Measurements from ENCODE around the gene NOTCH1. TPM values are rescaled to one million over a fixed set of nuclear protein-coding genes. Genes with fewer than 3 reads are reported as not detected.

The NOTCH1 gene
- total RNA-seq, 1 donor from 2014 or later, result 34.1 TPM

- H3K79me2 ChIP-seq (ENCODE audit: insufficient read depth, low read length), result peaks cover 24% of the 10 kb centered on the region
- H3K4me2 ChIP-seq (ENCODE audit: low read length), result peak overlapping the region; percentile 93
- H4K20me1 ChIP-seq (ENCODE audit: insufficient read depth, low read length), result peaks cover 21% of the 10 kb centered on the region
- TF ChIP-seq EZH2 (IDR thresholded peaks at IDR 0.05; ENCODE audit: insufficient read depth, low read length) (no peak), CTCF (IDR thresholded peaks at IDR 0.05; ENCODE audit: insufficient read depth, low read depth, low read length) (no peak)
- Mint-ChIP-seq H3K4me3 (ENCODE audit: unreplicated experiment) (no peak overlapping the region), H3K27me3 (ENCODE audit: low read depth, unreplicated experiment) (no peaks in the 10 kb centered on the region), H3K4me1 (ENCODE audit: low read depth, unreplicated experiment) (peaks cover 10% of the 10 kb centered on the region), H3K36me3 (ENCODE audit: low read depth, unreplicated experiment) (peaks cover 5% of the 10 kb centered on the region), H3K9me3 (ENCODE audit: unreplicated experiment) (no peaks in the 10 kb centered on the region), H3K27ac (ENCODE audit: unreplicated experiment) (no peak overlapping the region)
- no peak overlapping the region for H3K4me3 ChIP-seq (ENCODE audit: insufficient read depth, low read depth, low read length)
- H3K9me3 ChIP-seq (ENCODE audit: insufficient read depth, low read depth, low read length), result no peaks in the 10 kb centered on the region
- no peaks in the 10 kb centered on the region for H3K27me3 ChIP-seq (ENCODE audit: insufficient read depth, low read length)
- no peak overlapping the region for H3K27ac ChIP-seq (ENCODE audit: low read depth, low read length)
- no peak overlapping the region for H3K9ac ChIP-seq (ENCODE audit: low read length)
- FAIRE-seq (no peak), DNase-seq (ENCODE audit: low read depth) (no peak)
- no peak overlapping the region for H2AFZ ChIP-seq (ENCODE audit: low read depth, low read length)
- H3K36me3 ChIP-seq (ENCODE audit: insufficient read depth, low read length), result no peaks in the 10 kb centered on the region
- peaks cover 35% of the 10 kb centered on the region for H3K4me1 ChIP-seq (ENCODE audit: insufficient read depth, low read length)
Observed at GRCh38 chr9:136547508-136548215, 1.8 kb upstream of the NOTCH1 start.

DNA sequence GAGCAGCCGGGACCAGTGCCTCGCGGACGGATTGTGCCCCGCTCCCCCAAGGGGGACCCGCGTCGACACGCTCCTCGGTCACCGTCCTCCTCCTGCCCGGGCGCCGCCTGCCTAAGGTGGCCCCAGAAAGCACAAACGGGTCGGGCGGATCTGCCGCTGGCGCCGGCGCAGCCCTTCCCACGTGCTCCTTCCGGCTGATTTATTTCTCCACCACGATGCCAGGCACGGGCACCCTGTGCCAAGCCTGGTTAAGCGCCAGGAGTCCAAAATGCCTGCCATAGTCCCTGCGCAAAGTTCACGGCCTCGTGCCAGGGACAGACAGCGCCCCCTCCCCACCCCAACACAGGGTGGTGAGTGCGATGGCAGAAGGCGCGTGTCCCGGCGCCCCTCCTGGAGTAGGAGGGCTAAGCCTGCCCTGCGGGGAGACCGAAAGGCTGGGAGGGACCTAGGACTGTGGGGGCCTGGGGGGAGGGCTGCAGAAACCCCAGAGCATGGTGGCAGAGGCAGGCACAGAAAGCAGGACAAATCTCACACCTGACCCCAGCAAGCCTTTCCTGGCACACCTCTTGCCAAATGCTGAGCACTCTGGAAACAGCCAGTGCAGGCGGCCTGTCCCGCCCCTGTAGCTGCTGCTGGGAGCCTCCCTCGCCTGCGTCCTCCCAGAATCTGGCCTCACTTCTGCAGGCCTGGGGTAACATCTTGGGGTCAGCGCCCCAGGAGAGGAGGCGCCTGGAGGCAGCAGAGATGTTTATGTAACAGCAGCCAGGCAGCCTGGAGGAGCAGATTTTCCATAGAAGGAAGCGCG lies 1.1 kb upstream of the NOTCH1 start:
- peaks cover 3% of the 10 kb centered on the region for H3K4me1 Mint-ChIP-seq (ENCODE audit: low read depth, unreplicated experiment)
- Histone ChIP-seq H4K20me1 (ENCODE audit: insufficient read depth, low read length) (peaks cover 28% of the 10 kb centered on the region), H2AFZ (ENCODE audit: low read depth, low read length) (peak overlapping the region; percentile 75), H3K36me3 (ENCODE audit: insufficient read depth, low read length) (no peaks in the 10 kb centered on the region), H3K4me2 (ENCODE audit: low read length) (peak overlapping the region; percentile 93), H3K4me3 (ENCODE audit: insufficient read depth, low read depth, low read length) (peak overlapping the region; percentile 54), H3K4me1 (ENCODE audit: insufficient read depth, low read length) (peaks cover 28% of the 10 kb centered on the region), H3K27ac (ENCODE audit: low read depth, low read length) (no peak overlapping the region), H3K9ac (ENCODE audit: low read length) (peak overlapping the region; percentile 74), H3K27me3 (ENCODE audit: insufficient read depth, low read length) (no peaks in the 10 kb centered on the region), H3K79me2 (ENCODE audit: insufficient read depth, low read length) (peaks cover 29% of the 10 kb centered on the region), H3K9me3 (ENCODE audit: insufficient read depth, low read depth, low read length) (no peaks in the 10 kb centered on the region)
- peaks cover 5% of the 10 kb centered on the region for H3K36me3 Mint-ChIP-seq (ENCODE audit: low read depth, unreplicated experiment)
- H3K9me3 Mint-ChIP-seq (ENCODE audit: unreplicated experiment), result no peaks in the 10 kb centered on the region
- TF ChIP-seq EZH2 (IDR thresholded peaks at IDR 0.05; ENCODE audit: insufficient read depth, low read length) (no peak), CTCF (IDR thresholded peaks at IDR 0.05; ENCODE audit: insufficient read depth, low read depth, low read length) (no peak)
- peak overlapping the region; percentile 81 for H3K4me3 Mint-ChIP-seq (ENCODE audit: unreplicated experiment)
- H3K27me3 Mint-ChIP-seq (ENCODE audit: low read depth, unreplicated experiment), result no peaks in the 10 kb centered on the region
- DNase-seq (ENCODE audit: low read depth) (no peak), FAIRE-seq (no peak)
- no peak overlapping the region for H3K27ac Mint-ChIP-seq (ENCODE audit: unreplicated experiment)

DNA sequence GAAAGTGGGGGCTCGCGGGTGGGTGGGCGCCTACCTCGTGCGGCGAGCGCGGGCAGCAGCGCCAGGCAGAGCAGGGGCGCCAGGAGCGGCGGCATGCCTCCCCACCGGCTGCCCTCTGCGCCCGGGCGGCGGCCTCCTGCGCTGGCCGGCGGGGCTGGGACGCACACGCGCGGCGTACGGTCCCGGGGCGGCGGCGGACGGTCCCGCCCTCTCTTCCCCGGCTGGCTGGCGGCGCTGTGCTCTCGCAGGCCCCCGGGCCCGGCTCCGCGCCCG lies 220 bp downstream of the NOTCH1 start:
- Mint-ChIP-seq H3K27me3 (ENCODE audit: low read depth, unreplicated experiment) (no peaks in the 10 kb centered on the region), H3K27ac (ENCODE audit: unreplicated experiment) (no peak overlapping the region), H3K9me3 (ENCODE audit: unreplicated experiment) (no peaks in the 10 kb centered on the region), H3K4me3 (ENCODE audit: unreplicated experiment) (no peak overlapping the region), H3K4me1 (ENCODE audit: low read depth, unreplicated experiment) (no peaks in the 10 kb centered on the region), H3K36me3 (ENCODE audit: low read depth, unreplicated experiment) (peaks cover 8% of the 10 kb centered on the region)
- Histone ChIP-seq H4K20me1 (ENCODE audit: insufficient read depth, low read length) (peaks cover 41% of the 10 kb centered on the region), H3K4me2 (ENCODE audit: low read length) (peak overlapping the region; percentile 96), H3K4me1 (ENCODE audit: insufficient read depth, low read length) (peaks cover 30% of the 10 kb centered on the region), H3K36me3 (ENCODE audit: insufficient read depth, low read length) (no peaks in the 10 kb centered on the region), H3K9ac (ENCODE audit: low read length) (peak overlapping the region; percentile 77), H3K27ac (ENCODE audit: low read depth, low read length) (no peak overlapping the region), H3K79me2 (ENCODE audit: insufficient read depth, low read length) (peaks cover 37% of the 10 kb centered on the region), H3K4me3 (ENCODE audit: insufficient read depth, low read depth, low read length) (peak overlapping the region; percentile 70), H3K27me3 (ENCODE audit: insufficient read depth, low read length) (no peaks in the 10 kb centered on the region), H3K9me3 (ENCODE audit: insufficient read depth, low read depth, low read length) (no peaks in the 10 kb centered on the region), H2AFZ (ENCODE audit: low read depth, low read length) (peak overlapping the region; percentile 47)
- TF ChIP-seq CTCF (IDR thresholded peaks at IDR 0.05; ENCODE audit: insufficient read depth, low read depth, low read length), result no peak
- no peak for TF ChIP-seq EZH2 (IDR thresholded peaks at IDR 0.05; ENCODE audit: insufficient read depth, low read length)
- no peak for DNase-seq (ENCODE audit: low read depth)
- no peak for FAIRE-seq
